Glomerular visceral epithelial cell (primary cell): ENCODE data around the gene BCAT1.
A peak's percentile ranks its signal among the peaks of the same experiment; 100 is the strongest.
"Not testable (repeated sequence)": the region's sequence is repeated elsewhere in the genome, so short reads cannot be mapped to it uniquely, and the experiment has no call there.

ENCODE experiments used
- DNase-seq: peaks from one replicate; pipeline ENCODE4 v3.0.0-alpha.2; 2016; ENCODE audit errors: extremely low spot score

BCAT1 gene

DNA sequence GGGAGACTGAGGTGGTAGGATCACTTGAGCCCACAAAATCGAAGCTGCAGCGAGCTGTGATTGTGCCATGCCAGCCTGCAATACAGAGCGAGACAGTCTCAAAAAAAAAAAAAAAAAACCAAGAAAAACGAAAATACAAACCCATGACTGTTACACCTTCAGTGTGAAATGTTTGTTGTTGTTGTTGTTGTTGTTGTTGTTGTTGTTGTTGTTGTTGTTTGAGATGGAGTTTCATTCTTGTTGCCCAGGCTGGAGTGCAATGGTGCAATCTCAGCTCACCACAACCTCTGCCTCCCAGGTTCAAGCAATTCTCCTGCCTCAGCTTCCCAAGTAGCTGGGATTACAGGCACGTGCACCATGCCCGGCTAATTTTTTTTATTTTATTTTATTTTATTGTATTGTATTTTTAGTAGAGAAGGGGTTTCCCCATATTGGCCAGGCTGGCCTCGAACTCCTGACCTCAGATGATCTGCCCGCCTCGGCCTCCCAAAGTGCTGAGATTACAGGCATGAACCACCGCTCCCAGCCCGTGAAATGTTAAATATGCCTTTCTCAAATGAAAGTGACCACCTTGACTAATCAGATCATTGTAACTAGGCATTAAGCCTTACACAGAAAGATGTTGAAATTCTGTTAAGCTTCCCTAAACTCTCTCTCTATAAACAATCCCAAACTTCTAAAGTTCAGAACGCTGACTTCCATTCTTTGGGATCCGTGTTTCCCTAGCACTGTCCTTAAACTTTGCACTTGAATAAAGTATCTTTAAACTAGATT, 20.2 kb downstream of the BCAT1 start:
- not testable (repeated sequence) for DNase-seq

DNA sequence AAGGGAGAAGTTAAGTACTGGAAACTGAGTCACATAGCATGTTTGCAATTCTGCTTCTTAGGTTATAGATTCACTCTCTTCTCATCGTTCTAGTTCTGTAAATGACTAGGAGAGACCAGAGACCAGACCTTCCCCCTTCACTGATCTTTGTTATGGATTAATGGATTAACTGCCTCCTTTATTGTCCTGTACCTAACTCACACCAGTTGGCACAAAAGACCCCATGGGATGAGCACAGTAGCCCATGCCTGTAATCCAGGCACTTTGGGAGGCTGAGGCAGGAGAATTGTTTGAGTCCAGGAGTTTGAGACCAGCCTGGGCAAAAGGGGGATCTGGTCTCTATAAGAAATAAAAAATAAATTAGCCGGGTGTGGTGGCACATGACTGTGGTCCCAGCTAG, 20.8 kb downstream of the BCAT1 start:
- no peak for DNase-seq

DNA sequence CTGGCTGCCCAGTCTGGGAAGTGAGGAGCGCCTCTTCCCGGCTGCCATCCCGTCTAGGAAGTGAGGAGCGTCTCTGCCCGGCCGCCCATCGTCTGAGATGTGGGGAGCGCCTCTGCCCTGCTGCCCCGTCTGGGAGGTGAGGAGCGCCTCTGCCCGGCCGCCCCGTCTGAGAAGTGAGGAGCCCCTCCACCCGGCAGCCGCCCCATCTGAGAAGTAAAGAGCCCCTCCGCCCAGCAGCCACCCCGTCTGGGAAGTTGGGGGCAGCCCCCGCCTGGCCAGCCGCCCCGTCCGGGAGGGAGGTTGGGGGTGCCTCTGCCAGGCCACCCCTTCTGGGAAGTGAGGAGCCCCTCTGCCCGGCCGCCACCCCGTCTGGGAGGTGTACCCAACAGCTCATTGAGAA, 22.8 kb downstream of the BCAT1 start:
- not testable (repeated sequence) for DNase-seq

DNA sequence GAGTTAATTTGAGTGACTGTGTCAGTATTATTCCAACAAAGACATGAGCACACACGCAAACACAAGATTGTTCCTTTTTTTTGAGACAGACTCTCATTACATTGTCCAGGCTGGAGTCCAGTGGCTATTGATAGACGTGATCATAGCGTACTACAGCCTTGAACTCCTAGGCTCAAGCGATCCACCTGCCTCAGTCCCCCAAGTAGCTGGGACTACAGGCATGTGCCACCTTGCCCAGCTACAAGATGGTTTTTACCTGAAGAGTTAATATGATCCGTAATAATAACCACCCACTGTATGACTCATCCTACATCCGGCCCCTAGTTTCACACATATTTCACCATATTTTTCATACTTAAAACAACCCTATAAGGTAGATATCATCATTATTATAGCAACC, 26.8 kb downstream of the BCAT1 start:
- DNase-seq: no peak

DNA sequence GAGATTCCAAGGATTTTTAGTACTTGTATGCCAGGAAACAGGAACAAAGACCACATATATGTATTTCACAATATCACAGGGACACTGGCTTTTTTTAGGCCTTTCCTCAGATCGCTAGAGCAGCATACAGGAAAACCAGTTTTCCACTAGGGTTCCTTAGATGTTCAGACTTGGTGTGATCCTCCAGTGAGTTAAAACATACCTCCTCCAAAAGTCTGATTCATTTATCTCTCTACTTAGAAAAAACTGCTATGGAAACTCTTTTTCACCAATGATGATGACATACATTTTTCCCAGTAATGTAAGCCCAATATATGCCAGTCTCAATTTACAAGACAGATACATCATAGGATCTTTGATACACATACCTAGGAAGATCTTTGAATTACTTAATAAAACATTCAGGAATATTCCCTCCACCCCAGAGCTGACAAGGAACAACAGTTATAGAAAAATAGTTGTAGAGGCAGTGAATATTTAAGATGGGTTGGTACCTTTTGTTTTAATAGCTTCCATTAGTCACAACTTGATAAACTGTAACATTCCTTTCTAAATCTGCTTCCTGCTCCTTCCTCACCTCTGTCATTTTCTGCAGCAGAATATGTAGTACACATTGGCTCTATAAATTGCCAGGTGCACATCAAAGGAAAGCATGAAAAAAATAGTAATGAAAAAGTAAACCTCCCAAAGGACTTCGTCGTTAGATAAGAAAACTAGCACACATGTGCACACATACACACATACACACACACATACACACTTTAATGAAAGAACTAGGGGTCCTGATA, 27.5 kb downstream of the BCAT1 start:
- DNase-seq: no peak

DNA sequence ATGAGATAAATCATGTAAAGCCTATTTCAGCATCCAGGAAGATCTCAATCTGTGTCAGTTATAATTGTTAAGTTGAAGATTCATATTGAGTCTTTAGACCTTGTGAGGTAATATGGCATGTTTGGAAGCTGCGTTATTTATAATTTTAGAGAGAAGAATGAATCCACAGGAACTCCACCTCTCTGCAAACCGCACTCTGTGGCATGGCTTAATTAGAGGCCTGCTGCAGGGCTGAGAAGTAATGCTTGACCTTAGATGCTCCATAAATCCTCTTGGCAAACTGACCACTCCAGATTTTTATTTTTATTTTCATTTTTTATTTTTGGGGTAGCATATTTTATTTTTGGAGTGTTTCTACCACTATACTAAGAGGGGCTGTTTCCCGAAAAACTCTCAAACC, 28.8 kb downstream of the BCAT1 start:
- no peak for DNase-seq

DNA sequence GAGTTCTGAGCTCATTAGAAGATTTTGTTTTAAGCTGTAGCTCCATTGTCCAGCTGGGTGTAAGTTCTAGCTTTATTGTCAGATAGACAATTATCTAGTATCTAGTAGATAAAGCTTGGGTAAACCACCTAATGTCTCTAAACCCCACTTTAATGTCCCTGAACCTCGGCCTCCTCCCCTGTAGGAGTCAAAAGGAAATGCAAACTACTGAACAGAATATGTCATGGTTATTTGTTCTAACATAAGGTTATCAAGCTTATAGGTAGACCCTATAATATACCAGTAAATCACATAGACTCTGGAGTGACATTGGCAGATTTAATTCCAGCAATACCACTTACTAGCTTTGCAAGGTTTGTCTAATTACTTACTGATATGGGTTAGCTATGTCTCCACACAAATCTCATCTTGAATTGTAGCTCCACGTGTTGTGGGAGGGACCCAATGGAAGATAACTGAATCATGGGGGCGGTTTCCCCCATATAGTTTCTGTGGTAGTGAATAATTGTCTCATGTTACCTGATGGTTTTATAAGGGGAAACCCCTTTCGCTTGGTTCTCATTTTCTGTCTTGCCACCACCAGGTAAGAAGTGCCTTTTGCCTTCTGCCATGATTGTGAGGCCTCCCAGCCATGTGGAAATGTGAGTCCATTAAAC, 29.4 kb downstream of the BCAT1 start:
- no peak for DNase-seq

DNA sequence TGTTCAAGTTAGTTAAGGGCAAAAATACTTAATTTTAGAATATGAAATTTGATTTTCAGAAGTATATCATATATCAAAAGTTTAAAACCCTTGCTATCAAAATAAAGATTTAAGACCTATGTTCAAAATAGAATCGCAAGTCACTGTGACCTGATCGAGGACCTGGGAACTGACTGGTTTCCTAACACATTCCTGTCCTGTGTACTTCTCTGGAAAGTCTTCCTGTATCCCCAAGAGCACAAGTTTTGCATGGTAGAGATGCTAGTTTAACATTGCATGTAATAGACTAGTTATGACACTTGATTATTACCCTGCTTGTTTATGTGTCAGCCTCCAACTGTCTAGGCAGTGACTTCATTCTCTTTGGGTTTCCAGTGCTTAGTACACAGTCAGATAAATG, 30.3 kb downstream of the BCAT1 start:
- no peak for DNase-seq

DNA sequence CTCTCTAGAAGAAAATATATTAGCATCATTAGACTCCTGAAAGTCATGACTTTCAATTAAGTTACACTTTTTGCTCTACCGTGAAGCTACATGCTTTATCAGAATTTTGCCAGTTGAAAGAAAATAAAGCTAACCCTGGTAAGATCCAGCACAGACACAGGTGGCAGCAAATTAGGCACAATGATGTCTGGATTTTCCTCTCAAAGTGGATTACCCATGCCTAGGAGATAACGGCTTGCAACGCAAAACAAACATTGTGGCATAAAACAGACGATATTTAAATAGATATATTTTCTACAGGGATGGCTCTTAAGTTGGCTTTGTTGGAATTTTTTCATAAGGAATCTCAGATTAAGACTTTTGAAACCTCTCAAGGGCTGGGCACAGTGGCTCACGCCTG, 33.4 kb downstream of the BCAT1 start:
- no peak for DNase-seq

DNA sequence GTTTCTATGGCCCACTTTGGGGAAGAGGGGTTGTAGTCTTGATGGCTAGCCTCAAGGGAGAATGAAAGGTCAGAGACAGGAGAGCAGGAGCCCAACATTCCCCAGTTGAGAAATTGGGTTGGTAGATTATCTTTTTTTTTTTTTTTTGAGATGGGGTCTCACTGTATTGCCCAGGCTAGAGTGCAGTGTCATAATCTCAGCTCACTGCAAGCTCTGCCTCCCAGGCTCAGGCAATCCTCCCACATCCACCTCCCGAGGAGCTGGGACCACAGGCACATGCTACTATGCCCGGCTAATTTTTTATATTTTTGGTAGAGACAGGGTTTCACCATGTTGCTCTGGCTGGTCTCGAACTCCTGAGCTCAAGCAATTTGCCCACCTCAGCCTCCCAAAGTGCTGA, 34.9 kb downstream of the BCAT1 start:
- DNase-seq: no peak

DNA sequence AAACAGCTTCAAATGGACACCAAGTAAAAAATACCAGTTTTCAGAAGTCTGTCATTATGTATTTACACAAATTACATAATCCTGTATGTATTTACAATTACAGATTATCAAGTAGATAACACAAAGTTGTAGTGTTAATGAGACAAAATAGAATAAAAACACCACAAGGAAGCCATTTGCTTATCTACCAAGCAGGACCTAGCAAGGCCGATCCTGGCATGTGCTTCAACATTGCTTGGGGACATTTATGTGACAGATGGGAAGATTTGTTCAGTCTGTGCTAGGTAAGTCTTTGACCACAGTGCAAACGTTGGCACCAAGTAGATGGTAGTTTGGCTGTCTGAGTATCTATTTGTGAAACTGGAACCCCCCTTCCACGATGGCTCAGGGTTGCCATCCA, 35.8 kb downstream of the BCAT1 start:
- no peak for DNase-seq

DNA sequence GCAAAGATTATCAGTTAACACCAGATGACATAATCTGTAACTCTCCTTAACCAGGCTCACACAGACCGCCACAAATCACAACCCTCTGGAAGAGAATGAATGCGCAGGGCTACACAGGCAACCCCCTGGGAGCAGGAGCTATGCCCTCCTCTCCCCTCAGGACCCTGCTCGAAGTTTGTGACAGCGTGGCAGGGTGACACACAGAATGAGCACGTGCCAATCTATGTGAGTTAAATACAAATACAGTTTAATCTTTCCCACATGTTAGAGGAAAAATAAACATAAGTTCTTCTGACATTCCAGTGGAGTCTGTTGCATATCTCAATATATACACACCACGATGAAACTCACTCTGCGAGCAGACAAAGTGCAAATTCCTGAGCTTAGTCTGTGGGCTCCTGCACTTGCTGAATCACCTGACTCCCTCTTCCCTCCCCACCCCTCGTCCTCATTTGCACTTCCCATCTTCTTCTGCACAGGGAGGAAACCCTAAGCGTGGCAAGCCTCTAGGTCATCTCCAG, 37.6 kb downstream of the BCAT1 start:
- DNase-seq: peak; percentile 53

DNA sequence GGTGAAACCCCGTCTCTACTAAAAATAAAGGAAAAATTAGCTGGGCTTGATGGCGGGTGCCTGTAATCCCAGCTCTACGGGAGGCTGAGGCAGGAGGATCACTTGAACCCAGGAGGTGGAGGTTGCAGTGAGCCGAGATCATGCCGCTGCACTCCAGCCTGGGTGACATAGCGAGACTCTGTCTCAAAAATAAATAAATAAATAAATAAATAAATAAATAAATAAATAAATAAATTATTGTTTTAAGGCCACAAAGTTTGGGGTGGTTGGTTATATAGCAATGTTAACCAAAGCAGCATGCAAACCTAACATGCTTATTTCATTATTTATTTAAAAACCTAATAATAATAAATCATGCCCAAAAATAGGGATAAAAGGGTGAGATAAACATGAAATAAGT, 38.7 kb downstream of the BCAT1 start:
- not testable (repeated sequence) for DNase-seq

DNA sequence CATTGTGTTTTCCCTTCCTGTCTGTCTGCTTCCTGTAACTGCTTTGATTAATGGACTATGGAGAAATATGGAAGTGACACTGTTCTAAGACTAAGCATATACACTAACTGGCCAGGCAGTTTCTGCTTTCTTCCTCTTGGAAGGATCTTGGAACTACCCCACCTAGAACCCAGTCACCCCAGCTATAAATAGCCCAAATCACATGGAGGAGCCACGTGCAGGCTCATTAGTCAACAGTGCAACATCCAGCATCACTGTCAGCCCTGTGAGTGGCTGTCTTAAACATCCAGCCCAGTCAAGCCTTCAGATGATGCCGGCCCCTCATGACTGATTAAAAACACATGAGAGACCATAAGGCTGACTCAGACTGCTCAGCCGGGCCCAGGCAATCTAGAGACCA, 39.2 kb downstream of the BCAT1 start:
- DNase-seq: peak; percentile 46

DNA sequence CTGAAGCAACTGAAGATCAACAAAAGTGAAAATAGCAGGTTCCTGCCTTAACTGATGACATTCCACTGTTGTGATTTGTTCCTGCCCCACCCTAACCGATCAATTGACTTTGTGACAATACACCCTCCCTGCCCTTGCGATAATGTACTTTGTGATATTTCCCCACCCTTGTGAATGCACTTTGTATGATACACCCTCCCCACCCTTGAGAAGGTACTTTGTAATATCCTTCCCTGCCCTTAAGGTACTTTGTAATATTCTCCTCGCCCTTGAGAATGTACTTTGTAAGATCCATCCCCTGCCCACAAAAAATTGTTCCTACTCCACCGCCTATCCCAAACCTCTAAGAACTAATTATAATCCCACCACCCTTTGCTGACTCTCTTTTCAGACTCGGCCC, 41.4 kb downstream of the BCAT1 start:
- no peak for DNase-seq

DNA sequence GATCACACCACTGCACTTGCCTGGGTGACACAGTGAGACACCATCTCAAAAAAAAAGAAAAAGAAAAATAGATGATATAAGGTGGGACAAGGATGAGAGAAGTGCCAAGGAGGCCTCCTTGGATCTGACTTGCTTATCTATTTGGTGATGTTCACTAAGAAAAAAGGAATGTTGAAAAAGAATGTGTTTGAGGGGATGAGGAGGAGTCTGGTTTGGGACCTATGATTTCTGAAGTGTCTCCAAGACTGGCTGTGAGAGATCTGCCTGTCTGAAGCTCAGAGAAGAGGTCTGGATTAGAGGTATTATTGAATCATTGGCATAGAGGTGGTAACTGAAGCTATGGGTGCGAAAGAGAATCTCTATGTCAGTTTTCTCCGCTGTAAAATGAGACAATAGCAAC, 42.8 kb downstream of the BCAT1 start:
- no peak for DNase-seq

DNA sequence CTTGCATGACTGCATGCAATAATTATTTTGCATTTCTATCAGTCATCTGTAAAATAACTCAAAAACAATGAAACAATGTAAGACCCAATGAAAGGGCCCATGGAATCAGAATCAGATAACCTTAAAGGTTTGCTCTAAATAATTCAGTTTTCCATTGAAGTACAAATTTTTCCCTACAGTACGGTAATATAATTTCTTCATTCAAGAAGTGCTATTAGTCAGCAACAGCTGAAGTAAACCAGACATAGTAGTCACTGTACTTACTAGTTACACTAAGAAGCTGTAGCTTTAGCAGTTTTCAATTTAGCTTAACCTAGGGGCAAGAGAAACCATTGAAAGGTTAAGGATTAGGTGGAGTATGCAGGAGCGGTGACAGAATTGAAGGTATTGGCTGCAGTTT, 43.5 kb downstream of the BCAT1 start:
- DNase-seq: no peak

DNA sequence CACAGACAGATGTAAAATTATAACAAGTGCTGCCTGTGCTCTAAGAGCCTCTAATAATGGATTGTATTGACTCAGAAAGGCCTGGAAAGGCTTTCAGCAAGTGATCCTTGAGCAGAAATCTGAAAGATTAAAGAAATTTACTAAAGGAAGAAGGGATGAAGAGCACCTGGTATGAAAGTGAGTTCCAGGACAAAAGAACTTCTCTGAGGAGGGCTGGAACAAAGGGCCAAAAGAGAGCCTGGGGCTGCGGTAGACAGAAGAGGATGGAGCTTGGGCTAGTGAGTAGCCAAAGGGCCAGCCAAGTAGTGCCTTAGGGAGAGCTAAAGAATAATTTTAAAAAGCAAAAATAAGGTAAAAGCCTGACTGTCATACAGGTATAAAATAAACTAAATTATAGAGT, 44.0 kb downstream of the BCAT1 start:
- DNase-seq: no peak

DNA sequence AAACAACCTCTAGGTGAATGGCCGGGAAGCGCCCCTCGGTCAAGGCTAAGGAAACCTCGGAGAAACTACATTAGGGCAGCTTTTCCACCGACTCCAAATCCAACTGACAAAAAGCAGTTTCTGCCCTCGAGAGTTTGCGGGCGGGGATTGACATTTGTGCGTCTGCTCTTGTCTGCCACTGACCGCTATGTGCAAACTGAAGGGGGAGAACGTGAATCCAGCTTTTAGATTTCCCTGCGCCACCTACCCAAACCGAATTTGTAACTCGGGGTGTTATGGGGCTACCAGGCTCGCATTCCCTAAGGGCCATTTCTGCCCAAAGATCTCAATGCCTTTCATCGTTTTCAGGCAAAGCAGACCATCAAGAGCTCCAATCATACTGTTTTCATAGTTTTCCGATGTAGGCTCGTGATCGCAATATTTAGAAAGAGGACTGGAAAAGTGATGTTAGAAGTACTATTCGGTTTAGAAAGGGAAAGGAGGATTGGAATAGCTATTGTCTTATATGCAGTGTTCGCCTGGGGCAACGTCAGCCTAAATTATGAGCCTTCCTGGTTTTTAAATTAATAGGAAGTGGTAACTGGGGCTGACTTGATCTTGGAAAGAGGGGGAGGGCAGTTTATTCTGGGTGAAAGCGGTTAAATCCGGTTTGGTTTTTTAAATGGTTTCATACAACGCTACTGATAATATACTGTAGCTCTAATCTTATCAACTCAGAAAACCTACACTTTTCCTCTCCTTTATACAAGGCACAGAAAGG, 45.4 kb downstream of the BCAT1 start:
- no peak for DNase-seq

DNA sequence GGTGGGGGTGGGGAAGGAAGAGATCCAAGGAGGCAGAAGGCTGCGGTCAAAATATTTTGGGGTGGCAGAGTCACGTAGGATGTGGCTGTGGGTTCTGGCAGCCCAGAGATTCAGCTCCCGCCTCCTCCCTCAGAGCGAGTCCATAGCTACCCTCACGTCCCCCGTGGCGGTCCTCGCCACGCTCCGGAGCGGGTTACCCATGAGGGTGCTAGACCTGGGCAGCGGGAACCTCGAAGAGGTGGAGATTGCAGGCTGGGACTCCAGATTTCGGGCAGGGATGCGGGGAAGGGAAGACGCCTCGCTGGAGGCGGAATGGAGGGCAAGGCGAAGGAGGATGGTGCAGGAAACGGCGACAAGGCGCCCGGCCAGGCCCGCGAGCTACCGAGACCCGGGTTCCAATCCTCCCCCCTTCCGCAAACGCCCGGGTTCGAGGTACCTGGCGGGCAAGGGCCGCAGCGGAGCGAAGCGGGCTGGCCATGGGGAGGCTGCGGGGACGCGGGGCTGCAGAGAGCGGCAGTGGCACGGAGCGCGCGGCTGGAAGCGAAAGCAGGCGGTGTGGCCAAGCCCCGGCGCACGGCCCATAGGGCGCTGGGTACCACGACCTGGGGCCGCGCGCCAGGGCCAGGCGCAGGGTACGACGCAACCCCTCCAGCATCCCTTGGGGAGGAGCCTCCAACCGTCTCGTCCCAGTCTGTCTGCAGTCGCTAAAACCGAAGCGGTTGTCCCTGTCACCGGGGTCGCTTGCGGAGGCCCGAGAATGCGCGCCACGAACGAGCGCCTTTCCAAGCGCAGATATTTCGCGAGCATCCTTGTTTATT, 46.2 kb downstream of the BCAT1 start:
- DNase-seq: peak; percentile 7
